Coronary artery (tissue), 2 donors: ENCODE results near the gene NTN5.

ENCODE experiments used
- DNase-seq: peaks from one replicate; pipeline ENCODE4 v3.0.0-alpha.2; 2017; ENCODE audit warnings: low spot score
- H3K27ac ChIP-seq, 2 donors: fragments of 200-600 bp; sonication (generic); one replicate each; pipeline ENCODE4 v1.5.1; 2016 to 2019
- H3K4me3 ChIP-seq: fragments of 200-600 bp; sonication (generic); 2 replicates; pipeline ENCODE4 v1.5.1; 2016; ENCODE audit warnings: mild to moderate bottlenecking, moderate library complexity
- TF ChIP-seq, protein P1 (sequence below): fragments of 200-600 bp; sonication (generic); IDR thresholded peaks from one replicate; pipeline ENCODE4 v1.5.1; 2019; ENCODE audit warnings: antibody characterized with exemption

The NTN5 gene

DNA sequence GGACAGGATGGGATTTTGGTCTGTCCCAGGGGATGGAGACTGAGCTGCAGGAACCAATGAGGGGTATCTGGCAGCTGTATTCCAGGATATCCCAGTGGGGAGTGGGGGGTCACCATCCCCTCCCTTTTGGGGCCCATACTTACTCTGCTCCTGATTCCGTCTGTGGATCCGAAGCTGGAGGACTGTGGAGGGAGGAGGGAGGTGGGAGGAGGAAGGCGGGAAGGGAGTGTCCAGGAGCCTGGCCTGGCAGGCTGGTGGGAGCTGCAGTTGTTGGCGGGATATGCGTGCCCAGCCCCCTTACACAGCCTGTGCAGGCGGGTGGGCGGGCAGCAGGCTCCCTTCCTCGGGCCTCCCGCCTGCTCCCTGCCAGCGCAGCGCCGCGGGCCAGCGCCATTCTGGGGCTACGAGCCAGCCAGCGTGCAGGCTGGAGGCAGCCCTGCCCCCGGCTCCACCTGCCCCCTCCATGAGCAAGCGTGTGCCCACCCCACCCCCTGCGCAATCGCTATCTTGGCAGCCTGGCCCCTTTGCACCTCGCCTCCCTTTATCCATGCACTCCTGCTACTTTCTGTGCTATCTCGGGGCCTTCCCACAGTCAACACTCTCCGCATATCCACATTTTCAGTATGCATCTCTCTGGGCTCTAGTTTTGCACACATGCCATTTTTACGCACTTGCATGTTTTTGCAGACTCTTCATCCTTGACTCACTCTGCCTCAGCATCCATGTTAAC, 43.9 kb upstream of the NTN5 start:
- Histone ChIP-seq H3K27ac (peak overlapping the region; percentile 55 to 85), H3K4me3 (peak overlapping the region; percentile 66)
- TF ChIP-seq, protein P1, sequence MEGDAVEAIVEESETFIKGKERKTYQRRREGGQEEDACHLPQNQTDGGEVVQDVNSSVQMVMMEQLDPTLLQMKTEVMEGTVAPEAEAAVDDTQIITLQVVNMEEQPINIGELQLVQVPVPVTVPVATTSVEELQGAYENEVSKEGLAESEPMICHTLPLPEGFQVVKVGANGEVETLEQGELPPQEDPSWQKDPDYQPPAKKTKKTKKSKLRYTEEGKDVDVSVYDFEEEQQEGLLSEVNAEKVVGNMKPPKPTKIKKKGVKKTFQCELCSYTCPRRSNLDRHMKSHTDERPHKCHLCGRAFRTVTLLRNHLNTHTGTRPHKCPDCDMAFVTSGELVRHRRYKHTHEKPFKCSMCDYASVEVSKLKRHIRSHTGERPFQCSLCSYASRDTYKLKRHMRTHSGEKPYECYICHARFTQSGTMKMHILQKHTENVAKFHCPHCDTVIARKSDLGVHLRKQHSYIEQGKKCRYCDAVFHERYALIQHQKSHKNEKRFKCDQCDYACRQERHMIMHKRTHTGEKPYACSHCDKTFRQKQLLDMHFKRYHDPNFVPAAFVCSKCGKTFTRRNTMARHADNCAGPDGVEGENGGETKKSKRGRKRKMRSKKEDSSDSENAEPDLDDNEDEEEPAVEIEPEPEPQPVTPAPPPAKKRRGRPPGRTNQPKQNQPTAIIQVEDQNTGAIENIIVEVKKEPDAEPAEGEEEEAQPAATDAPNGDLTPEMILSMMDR: no peak
- peak; percentile 75 for DNase-seq

DNA sequence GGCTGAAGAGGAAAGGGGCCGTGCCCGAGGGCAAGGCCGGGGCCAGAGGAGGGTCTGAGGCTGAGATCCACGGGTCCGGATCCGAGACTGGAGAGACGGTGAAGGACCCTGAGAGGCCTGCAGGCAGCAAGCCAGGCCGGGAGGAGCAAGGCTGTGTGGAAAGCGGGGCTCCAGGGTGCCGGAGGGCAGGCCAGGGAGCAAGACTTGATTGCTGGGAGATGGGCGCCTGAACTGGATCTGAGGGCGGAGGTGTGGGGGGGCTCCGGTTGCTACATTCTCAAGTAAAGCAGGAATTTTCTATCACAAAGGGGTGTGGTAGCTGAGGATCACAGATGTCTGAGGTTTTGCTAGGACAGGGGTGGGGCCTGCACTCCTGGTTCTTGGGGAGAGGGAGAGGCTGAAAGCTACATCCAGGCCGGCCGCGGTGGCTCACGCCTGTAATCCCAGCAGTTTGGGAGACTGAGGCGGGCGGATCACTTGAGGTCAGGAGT, 42.9 kb upstream of the NTN5 start:
- no peak for DNase-seq

GRCh38 chr19:48714759-48715675, 42.2 kb upstream of the NTN5 start:
- H3K27ac ChIP-seq: peak overlapping the region; percentile 67 to 89
- TF ChIP-seq, protein P1: no peak
- H3K4me3 ChIP-seq: peak overlapping the region; percentile 78
- DNase-seq: peak; percentile 79

More for the DNA sequence above, 42.9 kb upstream of the NTN5 start:
- H3K4me3 ChIP-seq: peak overlapping the region; percentile 78
- H3K27ac ChIP-seq: peak overlapping the region; percentile 42 to 89
- TF ChIP-seq, protein P1: no peak

- TF ChIP-seq, protein P1: no peak
- Histone ChIP-seq H3K27ac (peak overlapping the region; percentile 67 to 89), H3K4me3 (peak overlapping the region; percentile 78)
- peak; percentile 99 for DNase-seq
Measured at GRCh38 chr19:48713864-48714755, 41.3 kb upstream of the NTN5 start.

- DNase-seq: peak; percentile 73
Measured at GRCh38 chr19:48713041-48713863, 40.4 kb upstream of the NTN5 start.

More at GRCh38 chr19:48713041-48713863, 40.4 kb upstream of the NTN5 start:
- Histone ChIP-seq H3K27ac (peak overlapping the region; percentile 46 to 72), H3K4me3 (peak overlapping the region; percentile 78)
- TF ChIP-seq, protein P1: no peak
